ENCODE results near the gene CPPED1.

DNA sequence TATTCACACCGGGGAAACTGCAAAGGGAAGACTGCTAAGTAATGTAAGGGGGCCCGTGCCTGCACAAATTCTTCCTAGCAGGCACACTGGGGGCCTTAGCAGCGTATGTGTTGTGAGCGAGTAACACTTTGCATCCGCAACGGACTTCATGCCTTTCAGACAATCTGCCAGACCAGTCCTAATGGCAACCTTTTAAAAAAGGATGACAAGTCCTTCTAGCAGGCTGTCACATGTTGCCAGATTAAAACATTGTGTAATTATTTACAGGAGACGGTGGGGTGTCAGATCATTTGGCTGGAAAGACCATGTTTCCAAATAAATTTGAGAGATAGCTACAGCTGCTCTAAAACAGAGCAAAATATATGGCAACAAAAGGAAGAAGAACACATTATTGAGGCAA, 46.1 kb downstream of the CPPED1 start:
- TF ChIP-seq, protein P1, sequence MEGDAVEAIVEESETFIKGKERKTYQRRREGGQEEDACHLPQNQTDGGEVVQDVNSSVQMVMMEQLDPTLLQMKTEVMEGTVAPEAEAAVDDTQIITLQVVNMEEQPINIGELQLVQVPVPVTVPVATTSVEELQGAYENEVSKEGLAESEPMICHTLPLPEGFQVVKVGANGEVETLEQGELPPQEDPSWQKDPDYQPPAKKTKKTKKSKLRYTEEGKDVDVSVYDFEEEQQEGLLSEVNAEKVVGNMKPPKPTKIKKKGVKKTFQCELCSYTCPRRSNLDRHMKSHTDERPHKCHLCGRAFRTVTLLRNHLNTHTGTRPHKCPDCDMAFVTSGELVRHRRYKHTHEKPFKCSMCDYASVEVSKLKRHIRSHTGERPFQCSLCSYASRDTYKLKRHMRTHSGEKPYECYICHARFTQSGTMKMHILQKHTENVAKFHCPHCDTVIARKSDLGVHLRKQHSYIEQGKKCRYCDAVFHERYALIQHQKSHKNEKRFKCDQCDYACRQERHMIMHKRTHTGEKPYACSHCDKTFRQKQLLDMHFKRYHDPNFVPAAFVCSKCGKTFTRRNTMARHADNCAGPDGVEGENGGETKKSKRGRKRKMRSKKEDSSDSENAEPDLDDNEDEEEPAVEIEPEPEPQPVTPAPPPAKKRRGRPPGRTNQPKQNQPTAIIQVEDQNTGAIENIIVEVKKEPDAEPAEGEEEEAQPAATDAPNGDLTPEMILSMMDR (IDR thresholded peaks at IDR 0.05 in 2 of 3, conservative IDR thresholded peaks at IDR 0.05 in 1 of 3; ENCODE audit: control insufficient read depth in 2 of 3, extremely low read depth in 1 of 3, insufficient read depth in 1 of 3, low read depth in 3 of 3, low read length in 3 of 3): no peak
- TF ChIP-seq, protein P2, sequence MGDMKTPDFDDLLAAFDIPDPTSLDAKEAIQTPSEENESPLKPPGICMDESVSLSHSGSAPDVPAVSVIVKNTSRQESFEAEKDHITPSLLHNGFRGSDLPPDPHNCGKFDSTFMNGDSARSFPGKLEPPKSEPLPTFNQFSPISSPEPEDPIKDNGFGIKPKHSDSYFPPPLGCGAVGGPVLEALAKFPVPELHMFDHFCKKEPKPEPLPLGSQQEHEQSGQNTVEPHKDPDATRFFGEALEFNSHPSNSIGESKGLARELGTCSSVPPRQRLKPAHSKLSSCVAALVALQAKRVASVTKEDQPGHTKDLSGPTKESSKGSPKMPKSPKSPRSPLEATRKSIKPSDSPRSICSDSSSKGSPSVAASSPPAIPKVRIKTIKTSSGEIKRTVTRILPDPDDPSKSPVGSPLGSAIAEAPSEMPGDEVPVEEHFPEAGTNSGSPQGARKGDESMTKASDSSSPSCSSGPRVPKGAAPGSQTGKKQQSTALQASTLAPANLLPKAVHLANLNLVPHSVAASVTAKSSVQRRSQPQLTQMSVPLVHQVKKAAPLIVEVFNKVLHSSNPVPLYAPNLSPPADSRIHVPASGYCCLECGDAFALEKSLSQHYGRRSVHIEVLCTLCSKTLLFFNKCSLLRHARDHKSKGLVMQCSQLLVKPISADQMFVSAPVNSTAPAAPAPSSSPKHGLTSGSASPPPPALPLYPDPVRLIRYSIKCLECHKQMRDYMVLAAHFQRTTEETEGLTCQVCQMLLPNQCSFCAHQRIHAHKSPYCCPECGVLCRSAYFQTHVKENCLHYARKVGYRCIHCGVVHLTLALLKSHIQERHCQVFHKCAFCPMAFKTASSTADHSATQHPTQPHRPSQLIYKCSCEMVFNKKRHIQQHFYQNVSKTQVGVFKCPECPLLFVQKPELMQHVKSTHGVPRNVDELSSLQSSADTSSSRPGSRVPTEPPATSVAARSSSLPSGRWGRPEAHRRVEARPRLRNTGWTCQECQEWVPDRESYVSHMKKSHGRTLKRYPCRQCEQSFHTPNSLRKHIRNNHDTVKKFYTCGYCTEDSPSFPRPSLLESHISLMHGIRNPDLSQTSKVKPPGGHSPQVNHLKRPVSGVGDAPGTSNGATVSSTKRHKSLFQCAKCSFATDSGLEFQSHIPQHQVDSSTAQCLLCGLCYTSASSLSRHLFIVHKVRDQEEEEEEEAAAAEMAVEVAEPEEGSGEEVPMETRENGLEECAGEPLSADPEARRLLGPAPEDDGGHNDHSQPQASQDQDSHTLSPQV (IDR thresholded peaks at IDR 0.05): no peak
- TF ChIP-seq TARDBP (IDR thresholded peaks at IDR 0.05; ENCODE audit: borderline replicate concordance): no peak
- no peak for TF ChIP-seq MAX (IDR thresholded peaks at IDR 0.05; ENCODE audit: low read depth, low read length)
- TF ChIP-seq PBX3 (IDR thresholded peaks at IDR 0.05; ENCODE audit: insufficient replicate concordance, low read depth, low read length): no peak
- no peak for TF ChIP-seq KDM1A (IDR thresholded peaks at IDR 0.05; ENCODE audit: borderline replicate concordance)
- TF ChIP-seq POLR2A (IDR thresholded peaks at IDR 0.05; ENCODE audit: low read depth, low read length): no peak
- no peak for TF ChIP-seq SIN3A (IDR thresholded peaks at IDR 0.05; ENCODE audit: low read depth, low read length)
- TF ChIP-seq POLR2AphosphoS5 (IDR thresholded peaks at IDR 0.05; ENCODE audit: low read length): no peak
- no peak for TF ChIP-seq YY1 (IDR thresholded peaks at IDR 0.05; ENCODE audit: low read depth, low read length)
